Endodermal cell (in vitro differentiated cells): ENCODE data around the gene DENND5A. TPM values are rescaled to one million over a fixed set of nuclear protein-coding genes. Genes with fewer than 3 reads are reported as not detected.

Source experiments
- DNase-seq: peaks from one replicate; pipeline ENCODE4 v3.0.0-alpha.2; 2017
- H3K27ac ChIP-seq: 2 replicates; pipeline ENCODE4 v1.5.1; 2013; ENCODE audit warnings: mild to moderate bottlenecking, low read depth, low read length, moderate library complexity
- H3K27me3 ChIP-seq: 2 replicates; pipeline ENCODE4 v1.6.1; 2013; ENCODE audit warnings: mild to moderate bottlenecking, low read length, moderate library complexity; ENCODE audit not compliant: insufficient read depth, control insufficient read depth, poor library complexity, severe bottlenecking
- H3K36me3 ChIP-seq: 2 replicates; pipeline ENCODE4 v1.7.0; 2013; ENCODE audit warnings: mild to moderate bottlenecking, low read length, moderate library complexity; ENCODE audit not compliant: control insufficient read depth, insufficient read depth
- H3K4me1 ChIP-seq: one replicate; pipeline ENCODE4 v1.7.0; 2013; ENCODE audit warnings: low read length; ENCODE audit not compliant: control insufficient read depth, insufficient read depth
- H3K4me3 ChIP-seq: 2 replicates; pipeline ENCODE4 v1.5.1; 2013; ENCODE audit warnings: mild to moderate bottlenecking, low read length, moderate library complexity
- H3K9ac ChIP-seq: 2 replicates; pipeline ENCODE4 v1.6.1; 2013; ENCODE audit warnings: mild to moderate bottlenecking, low read length, moderate library complexity; ENCODE audit not compliant: poor library complexity, severe bottlenecking; ENCODE audit errors: extremely low read depth
- H3K9me3 ChIP-seq: 2 replicates; pipeline ENCODE4 v1.6.1; 2013; ENCODE audit warnings: mild to moderate bottlenecking, low read length, moderate library complexity; ENCODE audit not compliant: control insufficient read depth
- H3K27ac Mint-ChIP-seq: 2 replicates; pipeline ENCODE4 v1.8.0; 2020; ENCODE audit warnings: mixed read lengths
- H3K27me3 Mint-ChIP-seq: 2 replicates; pipeline ENCODE4 v1.8.0; 2021; ENCODE audit warnings: mild to moderate bottlenecking, mixed read lengths; ENCODE audit not compliant: insufficient read depth
- H3K36me3 Mint-ChIP-seq: 2 replicates; pipeline ENCODE4 v1.8.0; 2020; ENCODE audit warnings: low read depth, mixed read lengths
- H3K4me1 Mint-ChIP-seq: 2 replicates; pipeline ENCODE4 v1.8.0; 2020; ENCODE audit warnings: mixed read lengths
- H3K4me3 Mint-ChIP-seq: 2 replicates; pipeline ENCODE4 v1.8.0; 2020; ENCODE audit warnings: mild to moderate bottlenecking, moderate library complexity, mixed read lengths
- H3K9me3 Mint-ChIP-seq: 2 replicates; pipeline ENCODE4 v1.8.0; 2020; ENCODE audit warnings: mild to moderate bottlenecking, mixed read lengths
- WGBS, 2 experiments: methylation state at CpG; one replicate each; pipeline versions ENCODE4 v1.1.5 to v1.1.7; 2013; ENCODE audit warnings: missing lambda C conversion rate in 2 of 2, mixed read lengths in 1 of 2; ENCODE audit not compliant: insufficient coverage in 1 of 2, insufficient read length in 1 of 2; 5-methylcytosine and 5-hydroxymethylcytosine counted together
- total RNA-seq, 2 donors: library from RNA; stranded (reverse); fragmentation: NEBNext Ultra II Directional in 1 of 2; extraction: Animal tissue kit (Norgen Biotek cat#: 25700) in 1 of 2; gene quantifications; 2 replicates in 1 of 2; 3 replicates in 1 of 2; pipeline ENCODE4 v1.2.1, GENCODE V29; 2021
- TF ChIP-seq, protein P1 (sequence below): fragments of 200-600 bp; sonication (generic); conservative IDR thresholded peaks from 2 replicates; pipeline ENCODE4 v1.5.0; 2021; ENCODE audit warnings: antibody characterized with exemption, mild to moderate bottlenecking

The DENND5A gene
- total RNA-seq, 2 donors from 2014 or later, result 119 to 171 TPM

GRCh38 chr11:9153651-9154050 lies 111.5 kb downstream of the DENND5A start:
- Mint-ChIP-seq H3K36me3 (peaks cover 48% of the 10 kb centered on the region), H3K4me1 (peaks cover 25% of the 10 kb centered on the region), H3K9me3 (no peaks in the 10 kb centered on the region), H3K27me3 (no peaks in the 10 kb centered on the region), H3K27ac (no peak overlapping the region), H3K4me3 (no peak overlapping the region)
- H3K4me3 ChIP-seq, result no peak overlapping the region
- no peak overlapping the region for H3K27ac ChIP-seq
- WGBS, 2 experiments, result 92 to 100% methylated on average over 1 to 2 of the region's 2 CpGs
- peaks cover 68% of the 10 kb centered on the region for H3K36me3 ChIP-seq
- no peaks in the 10 kb centered on the region for H3K4me1 ChIP-seq
- H3K9ac ChIP-seq, result no peak overlapping the region
- DNase-seq, result no peak
- no peaks in the 10 kb centered on the region for H3K9me3 ChIP-seq
- TF ChIP-seq, protein P1, sequence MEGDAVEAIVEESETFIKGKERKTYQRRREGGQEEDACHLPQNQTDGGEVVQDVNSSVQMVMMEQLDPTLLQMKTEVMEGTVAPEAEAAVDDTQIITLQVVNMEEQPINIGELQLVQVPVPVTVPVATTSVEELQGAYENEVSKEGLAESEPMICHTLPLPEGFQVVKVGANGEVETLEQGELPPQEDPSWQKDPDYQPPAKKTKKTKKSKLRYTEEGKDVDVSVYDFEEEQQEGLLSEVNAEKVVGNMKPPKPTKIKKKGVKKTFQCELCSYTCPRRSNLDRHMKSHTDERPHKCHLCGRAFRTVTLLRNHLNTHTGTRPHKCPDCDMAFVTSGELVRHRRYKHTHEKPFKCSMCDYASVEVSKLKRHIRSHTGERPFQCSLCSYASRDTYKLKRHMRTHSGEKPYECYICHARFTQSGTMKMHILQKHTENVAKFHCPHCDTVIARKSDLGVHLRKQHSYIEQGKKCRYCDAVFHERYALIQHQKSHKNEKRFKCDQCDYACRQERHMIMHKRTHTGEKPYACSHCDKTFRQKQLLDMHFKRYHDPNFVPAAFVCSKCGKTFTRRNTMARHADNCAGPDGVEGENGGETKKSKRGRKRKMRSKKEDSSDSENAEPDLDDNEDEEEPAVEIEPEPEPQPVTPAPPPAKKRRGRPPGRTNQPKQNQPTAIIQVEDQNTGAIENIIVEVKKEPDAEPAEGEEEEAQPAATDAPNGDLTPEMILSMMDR, result no peak
- H3K27me3 ChIP-seq, result no peaks in the 10 kb centered on the region

DNA sequence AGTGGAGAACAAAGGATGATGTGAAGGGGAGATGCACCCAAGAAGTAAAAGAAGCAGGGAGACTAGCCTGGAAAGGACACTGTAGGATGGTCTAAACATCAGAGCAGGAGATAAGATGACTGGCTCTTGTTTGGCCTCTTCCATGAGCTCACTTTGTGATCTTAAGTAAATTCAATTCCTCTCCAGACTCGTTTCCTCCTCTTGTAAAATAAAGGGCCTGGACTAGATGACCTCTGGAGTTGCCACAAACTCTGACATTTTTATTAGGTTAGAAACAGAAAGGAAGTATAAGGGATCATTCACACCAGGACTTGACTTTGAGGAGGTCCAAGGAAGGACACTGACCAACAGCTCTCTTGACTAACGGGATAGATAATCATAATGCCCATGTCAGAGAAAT lies 113.5 kb downstream of the DENND5A start:
- Mint-ChIP-seq H3K27ac (no peak overlapping the region), H3K36me3 (peaks cover 61% of the 10 kb centered on the region), H3K4me1 (peaks cover 36% of the 10 kb centered on the region), H3K4me3 (no peak overlapping the region), H3K9me3 (no peaks in the 10 kb centered on the region), H3K27me3 (no peaks in the 10 kb centered on the region)
- H3K4me3 ChIP-seq, result no peak overlapping the region
- peaks cover 76% of the 10 kb centered on the region for H3K36me3 ChIP-seq
- no peak overlapping the region for H3K9ac ChIP-seq
- no peaks in the 10 kb centered on the region for H3K9me3 ChIP-seq
- WGBS, 2 experiments, result 86% methylated on average over 2 of the region's 2 CpGs; no CpG with 5 or more reads in 1 of the 2 experiments
- TF ChIP-seq, protein P1, result no peak
- no peak for DNase-seq
- no peaks in the 10 kb centered on the region for H3K4me1 ChIP-seq
- no peaks in the 10 kb centered on the region for H3K27me3 ChIP-seq
- no peak overlapping the region for H3K27ac ChIP-seq

DNA sequence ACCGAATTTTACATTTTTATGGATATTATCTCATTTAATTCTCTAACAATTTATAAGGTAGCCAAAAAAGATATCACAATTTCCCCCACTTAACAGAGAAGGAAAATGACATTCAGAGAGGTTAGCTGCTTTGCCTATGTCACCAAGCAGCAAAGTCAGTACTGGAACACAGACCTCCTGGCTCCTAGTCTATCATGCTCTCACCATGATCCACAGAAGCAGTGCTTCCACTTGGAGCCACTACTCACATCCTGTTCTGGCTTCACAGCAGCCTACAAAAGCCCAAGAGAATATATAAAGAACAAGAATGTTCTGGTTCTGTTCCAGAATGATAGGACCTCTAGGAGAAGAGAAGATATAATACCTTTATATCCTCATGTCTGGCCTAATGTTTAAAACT lies 114.2 kb downstream of the DENND5A start:
- H3K27ac ChIP-seq, result no peak overlapping the region
- H3K9me3 Mint-ChIP-seq, result no peaks in the 10 kb centered on the region
- no peaks in the 10 kb centered on the region for H3K4me1 ChIP-seq
- WGBS, 2 experiments, result no CpG with 5 or more reads among the region's 1 CpG
- H3K27me3 ChIP-seq, result no peaks in the 10 kb centered on the region
- H3K4me3 Mint-ChIP-seq, result no peak overlapping the region
- H3K36me3 Mint-ChIP-seq, result peaks cover 65% of the 10 kb centered on the region
- no peaks in the 10 kb centered on the region for H3K27me3 Mint-ChIP-seq
- TF ChIP-seq, protein P1, result no peak
- no peak overlapping the region for H3K9ac ChIP-seq
- H3K27ac Mint-ChIP-seq, result no peak overlapping the region
- DNase-seq, result no peak
- no peaks in the 10 kb centered on the region for H3K9me3 ChIP-seq
- H3K4me1 Mint-ChIP-seq, result peaks cover 35% of the 10 kb centered on the region
- H3K4me3 ChIP-seq, result no peak overlapping the region
- H3K36me3 ChIP-seq, result peaks cover 83% of the 10 kb centered on the region
